GM18502 (cell line): ENCODE measurements around the gene APOLD1.
"Not testable (repeated sequence)": the region's sequence is repeated elsewhere in the genome, so short reads cannot be mapped to it uniquely, and the experiment has no call there.

Source experiments
- ATAC-seq: cut with Tn5 transposase; IDR thresholded peaks from one replicate; pipeline ENCODE4 v1.9.1; 2021; ENCODE audit warnings: mild to moderate bottlenecking; ENCODE audit not compliant: unreplicated experiment, poor library complexity

The APOLD1 gene

GRCh38 chr12:12837025-12837812 lies 51.8 kb downstream of the APOLD1 start:
- ATAC-seq = no peak

DNA sequence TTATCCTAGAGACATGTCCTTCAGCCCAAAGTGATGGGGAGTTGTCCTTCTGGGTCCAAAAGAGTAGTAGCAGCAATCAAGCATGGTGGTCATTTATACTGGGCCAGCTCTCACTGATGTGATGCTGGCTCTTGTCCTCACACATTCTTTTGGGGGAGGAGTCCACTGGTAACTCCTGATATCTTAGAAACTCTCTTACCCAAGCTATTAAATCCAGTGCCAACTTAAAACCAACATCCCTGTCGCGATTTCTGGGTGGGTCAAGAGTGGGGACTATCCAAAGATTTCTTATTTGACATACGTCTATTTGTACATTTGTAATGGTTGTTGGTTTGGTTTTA lies 52.3 kb downstream of the APOLD1 start:
- no peak for ATAC-seq

DNA sequence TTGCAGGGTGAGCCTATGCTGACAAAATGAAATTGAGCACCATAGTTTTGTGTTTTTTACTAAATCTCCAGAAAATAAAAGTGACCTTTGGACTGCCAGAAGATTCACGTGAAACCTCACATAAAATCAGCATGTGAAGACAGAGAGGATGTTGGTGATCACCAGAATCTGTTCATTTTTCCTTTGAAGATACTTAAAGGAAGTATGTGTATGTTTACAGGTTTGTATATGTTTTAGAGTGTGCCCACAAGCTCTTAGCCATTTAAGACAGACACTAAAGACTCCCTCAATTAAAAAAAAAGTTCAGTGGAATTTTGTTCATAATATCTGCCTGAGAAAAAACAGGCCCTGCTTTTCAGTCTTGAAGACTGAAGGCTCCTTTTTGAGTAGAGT lies 53.5 kb downstream of the APOLD1 start:
- no peak for ATAC-seq

- ATAC-seq = not testable (repeated sequence)
These were observed 54.0 kb downstream of the APOLD1 start for GRCh38 chr12:12839439-12839838.

GRCh38 chr12:12839873-12840579 lies 54.6 kb downstream of the APOLD1 start:
- no peak for ATAC-seq

- ATAC-seq = no peak
These were observed 55.1 kb downstream of the APOLD1 start for GRCh38 chr12:12840580-12840899.
